T47D (cell line): ENCODE measurements around the gene JPH4.

Experiments
- DNase-seq, 2 experiments: peaks; one replicate each; pipeline versions ENCODE4 v3.0.0 to v3.0.0-alpha.2; 2011 to 2012; ENCODE audit warnings: low read depth in 1 of 2, low spot score in 1 of 2
- JUND ChIP-seq: IDR thresholded peaks from 2 replicates; pipeline ENCODE4 v1.6.1; 2012; ENCODE audit warnings: low read depth
- in situ Hi-C: cut with HindIII; loops from 2 replicates; pipeline ENCODE4 v1.10.0; 2016; ENCODE audit warnings: low sequenced_read_pairs, low pct_unique_long_range_greater_than_20kb

Gene JPH4

GRCh38 chr14:23555533-23555881, 23.1 kb downstream of the JPH4 start:
- TF ChIP-seq JUND: no peak
- DNase-seq: no peak
- in situ Hi-C loops: no loop called here

GRCh38 chr14:23551266-23552028, 27.1 kb downstream of the JPH4 start, which contains the start of gene ZFHX2:
ZFHX2 (minus strand) TSS chr14:23551765; CDS start chr14:23535325, 16,440 bp downstream.
- in situ Hi-C loops: no loop called here

DNA sequence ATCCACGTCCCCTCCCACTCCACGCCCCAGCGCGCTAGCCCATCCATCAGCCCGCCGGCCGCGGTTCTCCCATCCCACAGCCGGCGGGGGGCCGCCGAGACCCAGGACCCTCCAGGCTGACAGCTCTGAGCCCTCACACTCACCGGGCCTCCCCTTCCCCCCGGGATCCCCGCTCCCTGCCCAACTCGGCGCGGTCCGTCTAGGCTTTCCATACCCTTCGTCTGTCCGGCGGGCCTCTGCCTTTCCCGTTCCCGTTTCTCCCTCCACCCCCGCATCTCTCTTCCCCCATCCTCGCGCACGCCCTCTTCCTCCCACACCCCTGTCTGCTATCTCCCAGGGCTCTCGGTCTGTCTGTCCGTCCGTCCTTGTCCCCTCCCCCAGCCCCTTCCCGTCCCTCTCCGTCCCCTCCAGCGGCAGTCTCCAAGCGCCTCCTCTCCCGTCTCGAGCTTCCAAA, 27.8 kb downstream of the JPH4 start:
- no peak for TF ChIP-seq JUND
- no peak for DNase-seq
- in situ Hi-C loops: no loop called here

More at GRCh38 chr14:23551266-23552028, 27.1 kb downstream of the JPH4 start, which contains the start of gene ZFHX2:
- no peak for TF ChIP-seq JUND
- DNase-seq: peak; percentile 82 to 92

GRCh38 chr14:23550131-23550811, 28.3 kb downstream of the JPH4 start:
- in situ Hi-C loops: no loop called here
- DNase-seq: no peak
- TF ChIP-seq JUND: no peak

GRCh38 chr14:23548351-23549318, 30.0 kb downstream of the JPH4 start:
- in situ Hi-C loops: no loop called here
- TF ChIP-seq JUND: no peak
- no peak for DNase-seq

DNA sequence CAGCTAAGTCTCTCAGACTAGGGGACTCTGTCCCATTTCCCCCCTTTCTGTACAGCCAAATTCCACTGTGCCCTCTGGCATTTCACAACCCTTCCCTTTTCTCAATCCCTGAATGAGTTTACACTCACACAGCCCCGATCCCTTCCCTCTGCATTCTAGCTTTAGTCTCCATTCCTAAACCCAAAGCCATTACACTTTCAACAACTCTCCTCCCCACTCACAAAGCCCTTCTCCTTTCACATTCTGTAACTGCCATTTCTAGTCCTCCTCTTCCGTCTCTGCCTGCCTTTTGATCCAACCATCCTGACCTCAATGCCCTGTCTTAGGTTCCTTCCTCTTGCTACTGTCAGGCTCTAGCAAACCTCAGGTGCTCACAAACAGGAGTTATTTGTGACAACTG, 30.7 kb downstream of the JPH4 start:
- in situ Hi-C loops: no loop called here

DNA sequence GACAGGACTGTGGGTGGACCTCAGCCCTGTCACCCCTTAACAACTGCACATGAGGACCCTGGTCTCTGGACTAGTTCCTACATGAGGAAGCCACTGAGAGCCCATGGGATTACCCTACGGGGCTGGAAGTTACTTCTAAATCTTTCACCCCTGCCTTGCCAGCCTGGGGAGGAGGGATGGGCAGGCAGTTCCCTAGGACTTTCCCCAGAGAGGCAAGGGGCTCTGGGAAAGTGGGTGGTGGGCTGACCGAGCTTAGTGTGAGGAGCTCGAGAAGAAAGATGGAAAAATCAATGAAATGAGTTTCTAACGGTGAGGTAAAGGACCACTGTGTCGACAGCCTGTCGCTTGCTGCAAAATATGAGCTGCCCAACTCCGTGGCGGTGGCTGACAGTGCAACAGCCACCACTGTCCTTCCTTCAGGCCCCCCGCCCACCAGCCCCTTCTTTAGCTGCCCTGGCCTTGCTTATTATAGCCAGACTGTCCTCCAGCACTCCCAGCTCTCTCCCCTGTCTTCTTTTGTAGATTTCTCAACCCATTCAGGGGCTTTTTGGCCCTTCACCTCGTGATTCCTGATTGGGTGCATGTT, 32.0 kb downstream of the JPH4 start:
- no peak for DNase-seq
- no peak for TF ChIP-seq JUND
- in situ Hi-C loops: no loop called here

More for the DNA sequence above, 30.7 kb downstream of the JPH4 start:
- no peak for DNase-seq
- TF ChIP-seq JUND: no peak

GRCh38 chr14:23545740-23546365, 32.7 kb downstream of the JPH4 start:
- TF ChIP-seq JUND: no peak
- in situ Hi-C loops: no loop called here
- no peak for DNase-seq

DNA sequence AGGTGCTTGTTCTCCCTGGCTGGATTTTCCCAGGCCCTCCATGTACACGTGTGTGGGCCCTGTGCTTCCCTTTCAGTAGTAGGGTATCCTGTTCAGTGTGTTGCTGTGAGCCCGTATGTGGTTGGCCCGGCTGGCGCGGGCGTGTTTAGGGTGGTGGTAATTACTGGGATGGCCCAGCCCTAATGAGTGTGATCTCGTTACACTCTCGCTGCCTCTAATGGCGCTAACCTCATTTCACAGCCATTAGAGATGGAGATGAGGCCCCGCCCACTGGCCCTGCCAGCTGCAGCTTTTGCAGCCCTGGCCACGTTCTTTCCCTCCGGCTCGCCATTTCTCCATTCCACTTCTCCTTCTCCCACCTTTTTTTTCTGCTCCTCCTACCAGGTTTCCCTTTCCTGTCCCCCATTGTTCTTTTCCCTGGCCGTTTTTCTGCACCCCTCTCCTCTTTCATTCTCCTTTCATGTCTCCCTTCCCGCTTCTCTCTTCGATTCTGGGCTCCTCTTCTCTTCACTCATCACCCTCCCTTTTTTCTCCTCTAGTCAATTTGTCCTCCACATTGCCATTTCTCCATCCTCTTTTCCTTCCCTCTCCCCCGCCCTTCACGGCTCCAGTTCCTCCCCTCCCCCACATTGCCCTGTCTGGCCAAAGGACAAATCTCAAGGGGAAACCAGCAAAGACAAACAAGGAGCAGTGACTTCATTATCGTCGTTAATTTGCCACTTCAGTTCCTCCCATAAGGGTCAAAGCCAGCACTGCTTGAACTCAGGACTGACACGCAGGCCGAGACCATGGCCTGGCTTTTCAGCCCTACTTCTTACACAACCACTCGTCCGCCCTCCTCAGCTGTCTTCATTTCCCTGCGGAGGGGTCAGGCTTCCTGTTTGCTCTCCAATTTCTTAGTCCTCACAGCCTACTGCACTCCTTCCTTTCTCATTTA, 33.8 kb downstream of the JPH4 start:
- in situ Hi-C loops: no loop called here

DNA sequence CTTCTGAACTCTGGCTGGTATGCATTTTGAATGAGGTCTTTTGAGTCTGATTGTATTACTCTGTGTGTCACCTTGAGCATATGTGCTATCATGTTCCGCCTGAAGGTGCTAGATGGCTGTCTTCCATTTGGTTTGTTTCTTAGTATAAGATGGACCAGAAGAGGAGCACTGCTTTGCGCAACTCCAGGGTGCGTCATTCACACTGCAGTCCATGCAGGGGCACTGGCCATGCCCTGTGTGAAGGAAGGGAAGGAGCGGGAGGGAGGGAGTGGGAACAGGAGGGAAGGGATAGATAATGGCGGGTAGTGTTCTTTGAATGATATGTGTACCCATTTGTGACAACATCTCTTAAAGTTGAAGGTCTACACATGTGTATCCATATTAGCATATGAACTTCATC, 35.2 kb downstream of the JPH4 start:
- no peak for DNase-seq
- in situ Hi-C loops: no loop called here

More for the DNA sequence above, 33.8 kb downstream of the JPH4 start:
- no peak for DNase-seq
- TF ChIP-seq JUND: no peak

GRCh38 chr14:23542261-23542660, 36.3 kb downstream of the JPH4 start:
- no peak for TF ChIP-seq JUND
- in situ Hi-C loops: no loop called here
- no peak for DNase-seq

More for the DNA sequence above, 35.2 kb downstream of the JPH4 start:
- no peak for TF ChIP-seq JUND
